PC-3 (cell line): Measurements from ENCODE around the gene TRABD. TPM values are rescaled to one million over a fixed set of nuclear protein-coding genes. Genes with fewer than 3 reads are reported as not detected.

Experiments used
- ATAC-seq: fragments of 200-7000 bp; cut with Tn5 transposase; 2 replicates; pipeline ENCODE4 v1.9.1; 2020; ENCODE audit warnings: mild to moderate bottlenecking, moderate library complexity
- BruUV-seq: library from RNA; stranded (reverse); fragments of 400-500 nt; replicated peaks from 2 replicates; lab custom pipeline; 2021; lab: Mats Ljungman, UMichigan
- CTCF ChIA-PET: fragments of 300-600 bp; sonication (Branson Sonifier 250); formaldehyde crosslinking; loops from one replicate; lab custom pipeline; 2022; ENCODE audit warnings: antibody characterized with exemption; lab: Charles Lee
- POLR2A ChIA-PET: fragments of 300-600 bp; sonication (Branson Sonifier 250); formaldehyde crosslinking; loops from one replicate; lab custom pipeline; 2022; ENCODE audit warnings: antibody characterized with exemption; ENCODE audit not compliant: unreplicated experiment; lab: Charles Lee
- DNase-seq: peaks from one replicate; pipeline ENCODE4 v3.0.0-alpha.2; 2015
- H2AFZ ChIP-seq: fragments of 300-600 bp; sonication (generic); 2 replicates; pipeline ENCODE4 v1.6.0; 2016; ENCODE audit warnings: antibody characterized with exemption, low read length
- H3F3A ChIP-seq: fragments of 300-600 bp; sonication (generic); one replicate; pipeline ENCODE4 v1.6.0; 2017; ENCODE audit warnings: antibody characterized with exemption, low read length, control low read depth, mild to moderate bottlenecking; ENCODE audit not compliant: unreplicated experiment
- H3K27ac ChIP-seq: fragments of 300-600 bp; sonication (generic); 2 replicates; pipeline ENCODE4 v1.5.1; 2016; ENCODE audit warnings: mild to moderate bottlenecking, low read length
- H3K27me3 ChIP-seq: fragments of 300-600 bp; sonication (generic); 2 replicates; pipeline ENCODE4 v1.6.1; 2016; ENCODE audit warnings: low read length, mixed read lengths
- H3K36me3 ChIP-seq: fragments of 300-600 bp; sonication (generic); 2 replicates; pipeline ENCODE4 v1.6.1; 2016; ENCODE audit warnings: low read depth, mixed run types, low read length, mixed read lengths
- H3K4me1 ChIP-seq: fragments of 300-600 bp; sonication (generic); 2 replicates; pipeline ENCODE4 v1.5.1; 2016; ENCODE audit warnings: low read length; ENCODE audit not compliant: insufficient read depth
- H3K4me2 ChIP-seq: fragments of 300-600 bp; sonication (generic); 2 replicates; pipeline ENCODE4 v1.6.0; 2016; ENCODE audit warnings: low read length
- H3K4me3 ChIP-seq: fragments of 300-600 bp; sonication (generic); 2 replicates; pipeline ENCODE4 v1.5.1; 2016; ENCODE audit warnings: mild to moderate bottlenecking, low read length, mixed read lengths
- H3K79me2 ChIP-seq: fragments of 300-600 bp; sonication (generic); 2 replicates; pipeline ENCODE4 v1.6.1; 2017; ENCODE audit warnings: low read length, mixed read lengths
- H3K9ac ChIP-seq: fragments of 300-600 bp; sonication (generic); 2 replicates; pipeline ENCODE4 v1.6.0; 2016; ENCODE audit warnings: mild to moderate bottlenecking, low read length
- H3K9me2 ChIP-seq: fragments of 300-600 bp; sonication (generic); replicated peaks from 2 replicates; pipeline ENCODE4 v1.6.1; 2016; ENCODE audit warnings: mixed run types, low read length, mixed read lengths
- H3K9me3 ChIP-seq: fragments of 300-600 bp; sonication (generic); 2 replicates; pipeline ENCODE4 v1.6.1; 2016; ENCODE audit warnings: low read length, mixed read lengths
- H4K20me1 ChIP-seq: fragments of 300-600 bp; sonication (generic); 2 replicates; pipeline ENCODE4 v1.6.1; 2016; ENCODE audit warnings: low read length, mixed read lengths
- CTCF ChIP-seq: fragments of 300-600 bp; sonication (generic); conservative IDR thresholded peaks from 2 replicates; pipeline ENCODE4 v1.5.1; 2017; ENCODE audit warnings: antibody characterized with exemption, low read depth, mild to moderate bottlenecking, low read length
- EZH2 ChIP-seq: fragments of 300-600 bp; sonication (generic); IDR thresholded peaks from one replicate; pipeline ENCODE4 v1.6.1; 2017; ENCODE audit warnings: antibody characterized with exemption, mild to moderate bottlenecking, low read length; ENCODE audit not compliant: unreplicated experiment
- EZH2phosphoT487 ChIP-seq: fragments of 300-600 bp; sonication (generic); IDR thresholded peaks from 2 replicates; pipeline ENCODE4 v1.6.1; 2018; ENCODE audit warnings: mild to moderate bottlenecking, antibody characterized with exemption, low read length, borderline replicate concordance
- intact Hi-C: fragments of 100-400 bp; cut with micrococcal nuclease; formaldehyde crosslinking; loops from 2 replicates; pipeline ENCODE4 v1.9.0; 2023
- total RNA-seq: library from RNA; depleted of rRNA; stranded (reverse); fragments of >200 nt; gene quantifications from 2 replicates; pipeline ENCODE4 v1.2.3, GENCODE V29; 2014

The TRABD gene
- total RNA-seq, 1 experiment from 2014 or later: 53.4 TPM

- CTCF ChIA-PET: no interaction called here
- 0 out of 2 replicates have a peak, but pooled peaks have one; percentile 18 for ATAC-seq
- intact Hi-C loops: no loop called here
- Histone ChIP-seq H3F3A (no peaks in the 10 kb centered on the region), H3K4me3 (no peak overlapping the region), H4K20me1 (no peaks in the 10 kb centered on the region), H3K4me2 (no peak overlapping the region), H3K4me1 (no peaks in the 10 kb centered on the region), H3K36me3 (no peaks in the 10 kb centered on the region), H3K79me2 (no peaks in the 10 kb centered on the region; the same call in 1 of the 2 replicates), H3K9me2 (no peaks in the 10 kb centered on the region), H2AFZ (no peak overlapping the region), H3K9me3 (no peaks in the 10 kb centered on the region), H3K27me3 (no peaks in the 10 kb centered on the region), H3K27ac (no peak overlapping the region), H3K9ac (no peak overlapping the region)
- POLR2A ChIA-PET: no interaction called here
- no TSS peak for BruUV-seq
- DNase-seq: no peak
- TF ChIP-seq EZH2phosphoT487: no peak
- TF ChIP-seq CTCF: no peak
- TF ChIP-seq EZH2: no peak
These were observed 11.1 kb upstream of the TRABD start for GRCh38 chr22:50174382-50175190.

- no peaks in the 10 kb centered on the region for H3K4me1 ChIP-seq
- POLR2A ChIA-PET: no interaction called here
- H3K79me2 ChIP-seq: no peaks in the 10 kb centered on the region; the same call in 1 of the 2 replicates
- no peak for TF ChIP-seq EZH2phosphoT487
- no peak for TF ChIP-seq EZH2
- no peak for TF ChIP-seq CTCF
- H3K9me3 ChIP-seq: no peaks in the 10 kb centered on the region
- no peaks in the 10 kb centered on the region for H3K36me3 ChIP-seq
- intact Hi-C loops: no loop called here
- no peak overlapping the region for H3K9ac ChIP-seq
- no peak for DNase-seq
- H3K27ac ChIP-seq: no peak overlapping the region
- BruUV-seq: no TSS peak
- no peak overlapping the region for H3K4me2 ChIP-seq
- no peak overlapping the region for H2AFZ ChIP-seq
- no peaks in the 10 kb centered on the region for H3K9me2 ChIP-seq
- H3K27me3 ChIP-seq: no peaks in the 10 kb centered on the region
- no peaks in the 10 kb centered on the region for H4K20me1 ChIP-seq
- ATAC-seq: no peak
- CTCF ChIA-PET: no interaction called here
- H3K4me3 ChIP-seq: no peak overlapping the region
- no peaks in the 10 kb centered on the region for H3F3A ChIP-seq
These were observed 10.6 kb upstream of the TRABD start for GRCh38 chr22:50175191-50175461.
